ENCODE results near the gene TMEM179B.

The TMEM179B gene

GRCh38 chr11:62839050-62839945, 52.1 kb downstream of the TMEM179B start, which contains the start of gene WDR74:
Gene WDR74, minus strand, starts transcription at chr11:62839590. Its CDS starts 20 bp downstream, at chr11:62839570.
- TF ChIP-seq SP1 (IDR thresholded peaks at IDR 0.05) (no peak), SUZ12 (IDR thresholded peaks at IDR 0.05) (no peak), NFRKB (IDR thresholded peaks at IDR 0.05) (peak; percentile 70), CTBP1 (IDR thresholded peaks at IDR 0.05; ENCODE audit: borderline replicate concordance) (no peak), ARNT (IDR thresholded peaks at IDR 0.05) (no peak), L3MBTL2 (conservative IDR thresholded peaks at IDR 0.05) (peak; percentile 52; the same call in 1 of the 2 replicates), TARDBP (IDR thresholded peaks at IDR 0.05) (no peak), FOXK2 (IDR thresholded peaks at IDR 0.05) (peak; percentile 78; the same call in 1 of the 2 replicates), FOXA1 (IDR thresholded peaks at IDR 0.05) (no peak), BHLHE40 (IDR thresholded peaks at IDR 0.05; ENCODE audit: borderline replicate concordance) (no peak), PKNOX1 (IDR thresholded peaks at IDR 0.05) (no peak), ELF4 (IDR thresholded peaks at IDR 0.05) (peak; percentile 84), HDGF (IDR thresholded peaks at IDR 0.05; ENCODE audit: borderline replicate concordance) (no peak)
- peak; percentile 69 for DNase-seq (ENCODE audit: extremely low spot score)
- ChIA-PET CTCF (interaction anchor here (1.2 kb wide), 1 partner anchor 162 kb away, joined by 3 read pairs; no protein-coding TSS in a partner anchor), POLR2A (interaction anchor here (0.6 to 3.4 kb wide), 14 partner anchors 7 to 112 kb away, joined by 3 to 331 read pairs (median 32); partner anchors contain the start of genes HNRNPUL2, NXF1, SLC3A2 and STX5)

Data from HEK293T (cell line).